Activated T-cell treated with anti-CD3 and anti-CD28 coated beads, Interleukin-2, amount 50 U/mL, for 1 hour (primary cell): ENCODE results near the gene FAM120A.

Experiments used
- DNase-seq: peaks from one replicate; pipeline ENCODE4 v3.0.0-alpha.2; 2020

FAM120A gene

DNA sequence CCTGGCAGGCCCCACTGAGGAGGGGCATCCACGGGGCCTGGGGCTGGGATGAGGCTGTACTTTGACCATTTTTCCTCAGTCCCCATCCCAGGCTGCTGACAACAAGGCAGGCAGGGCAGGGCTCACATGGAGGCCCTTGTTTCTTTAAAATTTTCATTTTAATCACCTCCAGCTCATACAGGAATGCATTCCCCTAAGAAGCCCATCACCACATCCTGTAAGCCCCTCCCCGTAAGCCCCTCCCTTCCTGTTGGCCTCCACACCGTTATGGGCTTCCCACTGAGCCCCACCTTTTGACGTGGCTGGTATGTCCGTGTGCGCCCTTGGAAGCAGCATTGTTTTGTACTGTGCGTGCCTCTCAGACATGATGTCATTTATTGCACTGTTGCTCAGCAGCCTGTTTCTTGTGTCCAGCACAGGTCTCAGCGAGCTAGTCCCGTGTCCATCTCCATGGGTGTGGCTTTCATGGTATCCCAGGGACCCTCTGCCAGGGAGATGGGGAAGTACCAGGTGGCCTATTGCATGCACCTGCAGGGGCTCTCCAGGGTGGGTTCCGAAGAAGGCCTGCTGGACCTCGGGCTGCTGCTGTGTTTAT is 147.3 kb downstream of the FAM120A start:
- no peak for DNase-seq

- DNase-seq = no peak
Measured at GRCh38 chr9:93599571-93600403, 148.3 kb downstream of the FAM120A start.

DNA sequence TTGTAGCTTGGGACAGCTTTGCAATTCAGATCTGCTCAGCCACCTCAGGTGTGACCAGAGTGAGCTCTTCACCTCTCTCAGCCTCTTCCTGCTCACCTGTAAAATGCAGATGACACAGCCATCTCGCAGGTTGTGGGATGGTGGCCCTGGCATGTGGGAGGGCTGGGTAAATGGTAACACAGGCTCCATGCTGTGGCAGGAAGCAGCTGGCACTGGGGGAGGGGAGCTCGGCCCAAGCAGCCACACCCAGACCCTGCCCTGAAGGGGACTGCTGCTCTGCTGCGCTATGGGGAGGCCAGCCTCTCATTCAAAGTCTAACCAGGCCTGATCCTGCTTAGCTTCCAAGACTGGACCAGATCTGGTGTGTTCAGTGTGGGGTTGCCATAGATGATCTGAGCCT is 149.0 kb downstream of the FAM120A start:
- DNase-seq = no peak

- no peak for DNase-seq
Measured at GRCh38 chr9:93601063-93601462, 149.6 kb downstream of the FAM120A start.

- no peak for DNase-seq
Measured at GRCh38 chr9:93601666-93602065, 150.2 kb downstream of the FAM120A start.

GRCh38 chr9:93603011-93603410 is 151.5 kb downstream of the FAM120A start:
- DNase-seq = no peak

DNA sequence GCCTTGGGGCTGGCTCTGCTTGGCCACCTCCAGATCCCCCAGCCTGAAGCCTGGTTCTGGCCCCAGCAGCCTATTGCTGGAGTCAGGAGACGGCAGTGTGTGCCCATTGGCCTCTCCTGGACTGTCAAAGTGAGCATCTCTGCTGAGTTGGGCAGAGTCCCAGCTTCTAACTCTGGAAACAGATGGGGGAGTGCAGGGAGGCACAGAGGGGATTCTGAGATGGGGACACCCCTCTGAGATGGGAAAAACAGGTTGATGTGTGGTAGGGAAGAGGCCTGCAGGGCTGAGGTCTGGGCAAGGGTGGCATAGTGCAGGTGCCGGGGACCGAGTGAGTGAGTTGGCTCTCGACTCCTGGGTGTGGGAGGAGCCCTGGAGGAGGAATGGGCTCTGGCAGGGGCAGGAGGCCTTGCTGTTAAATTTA is 152.4 kb downstream of the FAM120A start:
- no peak for DNase-seq

GRCh38 chr9:93606187-93606586 is 154.7 kb downstream of the FAM120A start:
- no peak for DNase-seq

DNA sequence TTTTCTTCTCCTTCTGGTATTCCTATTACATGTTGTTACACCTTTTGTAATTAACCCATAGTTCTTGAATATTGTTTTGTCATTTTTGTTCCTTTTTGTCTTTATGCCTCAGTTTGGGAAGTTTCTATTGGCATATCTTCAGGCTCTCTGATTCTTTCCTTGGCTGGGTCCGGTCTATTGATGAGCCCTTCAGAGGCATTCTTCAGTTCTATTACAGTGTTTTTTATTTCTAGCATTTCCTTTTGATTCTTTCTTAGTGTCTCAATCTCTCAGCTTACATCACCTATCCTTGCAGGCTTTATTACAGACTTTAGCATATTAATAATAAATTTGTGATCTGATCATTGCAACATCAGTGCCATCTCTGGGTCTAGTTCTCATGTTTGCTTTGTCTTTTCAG is 158.7 kb downstream of the FAM120A start:
- no peak for DNase-seq

DNA sequence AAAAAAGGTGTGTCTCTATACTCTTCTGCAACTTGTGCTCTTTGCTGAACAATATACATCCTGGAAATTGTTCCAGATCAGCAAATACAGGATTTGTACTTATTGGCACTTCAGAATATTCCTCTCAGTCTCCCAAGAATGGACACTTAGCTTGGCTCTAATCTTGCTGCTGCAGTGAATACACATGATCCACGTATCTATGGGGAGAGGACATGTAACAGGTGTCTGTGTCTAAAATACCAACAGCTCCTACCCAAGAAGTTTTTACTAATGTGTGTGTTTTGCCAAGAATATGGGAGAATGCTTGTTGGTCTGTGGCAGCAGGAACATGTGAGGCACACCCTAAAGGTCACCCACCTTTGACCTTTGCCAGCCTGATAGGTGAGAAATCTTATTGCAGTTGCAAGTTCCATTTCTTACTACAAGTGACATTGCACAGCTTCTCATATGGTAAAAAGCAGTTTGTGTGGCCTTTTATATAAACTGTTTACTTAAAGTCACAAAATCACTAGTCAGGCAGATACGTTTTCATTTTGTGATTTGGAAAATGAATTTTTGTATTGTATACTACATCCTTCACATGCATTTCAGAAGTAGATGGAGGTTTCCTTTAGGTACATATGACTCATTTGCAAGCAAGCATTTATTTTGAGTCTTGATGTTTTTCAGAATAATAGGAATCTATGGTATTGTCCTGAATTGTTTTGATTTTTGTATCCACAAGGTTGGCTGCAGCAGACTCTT is 160.7 kb downstream of the FAM120A start:
- DNase-seq = no peak

- no peak for DNase-seq
Measured at GRCh38 chr9:93612796-93613154, 161.3 kb downstream of the FAM120A start.

DNA sequence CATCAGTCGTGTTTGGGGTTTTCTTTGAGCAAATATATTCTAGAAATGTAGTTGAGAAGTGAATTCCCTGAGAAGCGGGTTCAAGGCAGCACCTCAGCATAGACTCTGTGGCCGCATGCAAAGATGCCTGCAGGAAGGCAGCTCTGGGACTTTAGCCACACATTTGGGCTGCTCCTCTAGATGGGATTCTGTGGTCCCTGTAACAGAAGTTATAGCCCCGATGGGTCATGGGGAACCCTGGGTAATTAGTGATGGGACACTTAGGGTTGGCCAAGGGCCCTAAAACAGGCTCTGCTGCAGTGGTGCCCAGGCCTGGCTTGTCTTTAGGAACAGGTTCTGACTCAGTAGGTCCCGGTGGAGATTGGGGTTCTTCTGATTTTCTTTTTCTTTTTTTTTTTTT is 161.7 kb downstream of the FAM120A start:
- DNase-seq = no peak

GRCh38 chr9:93613791-93614190 is 162.3 kb downstream of the FAM120A start:
- DNase-seq = no peak

GRCh38 chr9:93614830-93615468 is 163.5 kb downstream of the FAM120A start:
- no peak for DNase-seq
